ENCODE data around the gene FLNC. TPM values are rescaled to one million over a fixed set of nuclear protein-coding genes. Genes with fewer than 3 reads are reported as not detected.

FLNC gene
- total and polyA plus RNA-seq, 2 donors from 2014 or later, result 2.8 to 12.2 TPM

DNA sequence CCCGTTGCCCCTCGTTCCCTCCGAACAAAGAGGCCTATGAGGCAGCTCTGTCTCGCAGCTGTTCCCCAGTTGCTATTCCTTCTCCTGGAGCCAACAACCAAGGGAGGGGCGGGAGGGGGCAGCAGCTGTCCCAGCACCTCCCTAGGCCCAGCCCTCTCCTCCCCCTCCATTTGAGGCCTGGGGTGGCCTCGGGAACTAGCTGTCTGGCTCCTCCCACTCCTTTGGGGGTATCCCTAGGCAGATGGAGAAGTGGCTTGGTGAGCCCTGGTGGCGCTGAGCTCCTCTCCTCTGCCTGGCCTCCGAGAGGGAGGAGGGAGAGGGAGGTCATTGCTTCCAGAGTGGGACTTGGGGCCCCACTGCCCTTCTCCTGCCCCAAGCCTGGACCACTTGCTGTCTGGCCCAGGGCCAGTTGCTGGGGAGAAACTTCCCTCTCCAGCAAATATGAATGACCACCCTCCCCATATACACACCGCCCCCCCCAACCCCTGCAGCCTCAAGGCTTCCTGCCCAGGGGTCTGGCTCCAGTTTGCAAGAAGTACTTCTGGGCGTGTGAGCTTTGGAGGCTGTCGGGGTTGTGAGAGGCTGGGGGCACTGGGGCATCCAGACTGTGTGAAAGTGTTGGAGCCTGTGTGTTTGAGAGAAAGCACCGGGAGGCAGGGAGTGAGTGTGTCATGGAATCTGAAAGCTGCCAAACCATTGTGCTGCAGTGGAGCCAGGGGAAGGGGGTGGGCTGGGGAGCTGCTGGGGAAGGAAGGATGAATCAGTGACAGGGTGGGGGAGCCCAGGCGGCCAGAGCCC lies 3.1 kb downstream of the FLNC start:
- no peak for FAIRE-seq
- Histone ChIP-seq H3K36me3 (ENCODE audit: control insufficient read depth in 2 of 3, insufficient read depth in 3 of 3, low read length in 3 of 3) (no peaks in the 10 kb centered on the region), H3K27me3 (ENCODE audit: control insufficient read depth, insufficient read depth, low read length) (no peaks in the 10 kb centered on the region), H3K4me1 (ENCODE audit: control insufficient read depth in 2 of 3, insufficient read depth in 2 of 3, low read depth in 1 of 3, low read length in 3 of 3) (peaks cover 0 to 6% (median 0%) of the 10 kb centered on the region in 3 donors), H3K27ac (ENCODE audit: low read depth in 2 of 2, low read length in 2 of 2) (no peak overlapping the region), H3K9ac (ENCODE audit: low read length in 3 of 3) (no peak overlapping the region), H3K9me3 (ENCODE audit: control insufficient read depth in 2 of 3, insufficient read depth in 1 of 3, low read length in 3 of 3) (no peaks in the 10 kb centered on the region), H3K4me3 (ENCODE audit: low read length in 3 of 3) (no peak overlapping the region)
- intact Hi-C loops (cut with DNase I), result no loop called here
- DNase-seq, result peak in 4 of 5 donors; percentile 61 to 88 (median 70)
- TF ChIP-seq, protein P1, sequence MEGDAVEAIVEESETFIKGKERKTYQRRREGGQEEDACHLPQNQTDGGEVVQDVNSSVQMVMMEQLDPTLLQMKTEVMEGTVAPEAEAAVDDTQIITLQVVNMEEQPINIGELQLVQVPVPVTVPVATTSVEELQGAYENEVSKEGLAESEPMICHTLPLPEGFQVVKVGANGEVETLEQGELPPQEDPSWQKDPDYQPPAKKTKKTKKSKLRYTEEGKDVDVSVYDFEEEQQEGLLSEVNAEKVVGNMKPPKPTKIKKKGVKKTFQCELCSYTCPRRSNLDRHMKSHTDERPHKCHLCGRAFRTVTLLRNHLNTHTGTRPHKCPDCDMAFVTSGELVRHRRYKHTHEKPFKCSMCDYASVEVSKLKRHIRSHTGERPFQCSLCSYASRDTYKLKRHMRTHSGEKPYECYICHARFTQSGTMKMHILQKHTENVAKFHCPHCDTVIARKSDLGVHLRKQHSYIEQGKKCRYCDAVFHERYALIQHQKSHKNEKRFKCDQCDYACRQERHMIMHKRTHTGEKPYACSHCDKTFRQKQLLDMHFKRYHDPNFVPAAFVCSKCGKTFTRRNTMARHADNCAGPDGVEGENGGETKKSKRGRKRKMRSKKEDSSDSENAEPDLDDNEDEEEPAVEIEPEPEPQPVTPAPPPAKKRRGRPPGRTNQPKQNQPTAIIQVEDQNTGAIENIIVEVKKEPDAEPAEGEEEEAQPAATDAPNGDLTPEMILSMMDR (IDR thresholded peaks at IDR 0.05; ENCODE audit: borderline replicate concordance, extremely low read depth, insufficient read depth), result no peak

DNA sequence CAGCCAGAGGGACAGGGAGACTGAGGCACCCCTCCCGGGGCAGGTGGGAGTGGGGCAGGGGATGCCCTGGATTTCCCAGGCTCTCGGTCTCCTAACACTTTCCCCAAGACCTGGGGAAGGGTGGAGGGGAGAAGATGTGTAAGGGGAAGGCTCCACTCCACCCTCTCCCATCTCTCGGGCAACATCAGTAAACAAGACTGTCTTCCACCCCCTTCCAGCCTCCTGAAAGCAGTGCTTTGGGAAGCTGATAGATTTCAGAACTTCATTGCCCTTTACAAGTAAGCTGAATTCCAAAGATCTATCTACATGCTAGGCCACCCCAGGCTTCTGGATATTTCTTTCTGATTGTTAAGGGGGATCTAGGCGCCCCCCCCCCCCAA lies 3.7 kb downstream of the FLNC start:
- peaks cover 0 to 6% (median 0%) of the 10 kb centered on the region in 3 donors for H3K4me1 ChIP-seq (ENCODE audit: control insufficient read depth in 2 of 3, insufficient read depth in 2 of 3, low read depth in 1 of 3, low read length in 3 of 3)
- no peak overlapping the region for H3K27ac ChIP-seq (ENCODE audit: low read depth in 2 of 2, low read length in 2 of 2)
- TF ChIP-seq, protein P1 (IDR thresholded peaks at IDR 0.05; ENCODE audit: borderline replicate concordance, extremely low read depth, insufficient read depth), result no peak
- H3K9me3 ChIP-seq (ENCODE audit: control insufficient read depth in 2 of 3, insufficient read depth in 1 of 3, low read length in 3 of 3), result no peaks in the 10 kb centered on the region
- H3K9ac ChIP-seq (ENCODE audit: low read length in 3 of 3), result no peak overlapping the region
- H3K4me3 ChIP-seq (ENCODE audit: low read length in 3 of 3), result no peak overlapping the region
- intact Hi-C loops (cut with DNase I), result no loop called here
- H3K27me3 ChIP-seq (ENCODE audit: control insufficient read depth, insufficient read depth, low read length), result no peaks in the 10 kb centered on the region
- no peaks in the 10 kb centered on the region for H3K36me3 ChIP-seq (ENCODE audit: control insufficient read depth in 2 of 3, insufficient read depth in 3 of 3, low read length in 3 of 3)
- FAIRE-seq (no peak), DNase-seq (peak in 1 of 5 donors; percentile 55)

DNA sequence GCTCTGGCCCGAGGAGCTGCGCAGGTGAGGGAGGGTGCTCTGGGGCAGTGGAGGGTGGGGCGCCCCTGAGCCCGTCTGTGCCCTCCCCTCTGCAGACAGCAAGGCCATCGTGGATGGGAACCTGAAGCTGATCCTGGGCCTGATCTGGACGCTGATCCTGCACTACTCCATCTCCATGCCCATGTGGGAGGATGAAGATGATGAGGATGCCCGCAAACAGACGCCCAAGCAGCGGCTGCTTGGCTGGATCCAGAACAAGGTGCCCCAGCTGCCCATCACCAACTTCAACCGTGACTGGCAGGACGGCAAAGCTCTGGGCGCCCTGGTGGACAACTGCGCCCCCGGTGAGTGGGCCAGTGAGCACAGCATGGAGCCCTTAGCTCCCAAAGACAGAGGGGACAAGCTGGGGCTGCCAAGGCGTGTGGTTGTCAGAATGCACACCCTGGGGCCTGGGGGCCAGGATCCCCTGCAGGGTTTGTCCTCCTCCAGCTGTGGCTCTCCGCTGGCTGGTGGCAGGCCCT lies 5.1 kb downstream of the FLNC start:
- FAIRE-seq, result no peak
- Histone ChIP-seq H3K27me3 (ENCODE audit: control insufficient read depth, insufficient read depth, low read length) (no peaks in the 10 kb centered on the region), H3K36me3 (ENCODE audit: control insufficient read depth in 2 of 3, insufficient read depth in 3 of 3, low read length in 3 of 3) (no peaks in the 10 kb centered on the region), H3K9ac (ENCODE audit: low read length in 3 of 3) (no peak overlapping the region), H3K4me1 (ENCODE audit: control insufficient read depth in 2 of 3, insufficient read depth in 2 of 3, low read depth in 1 of 3, low read length in 3 of 3) (peaks cover 0 to 4% (median 0%) of the 10 kb centered on the region in 3 donors), H3K9me3 (ENCODE audit: control insufficient read depth in 2 of 3, insufficient read depth in 1 of 3, low read length in 3 of 3) (no peaks in the 10 kb centered on the region), H3K27ac (ENCODE audit: low read depth in 2 of 2, low read length in 2 of 2) (no peak overlapping the region), H3K4me3 (ENCODE audit: low read length in 3 of 3) (no peak overlapping the region)
- TF ChIP-seq, protein P1 (IDR thresholded peaks at IDR 0.05; ENCODE audit: borderline replicate concordance, extremely low read depth, insufficient read depth), result no peak
- intact Hi-C loops (cut with DNase I), result no loop called here
- no peak for DNase-seq

Data from kidney (tissue), 14 donors.